BE2C (cell line): ENCODE results near the gene TBC1D5.
"Not testable (repeated sequence)": the region's sequence is repeated elsewhere in the genome, so short reads cannot be mapped to it uniquely, and the experiment has no call there.

ENCODE experiments used
- DNase-seq: peaks from one replicate; pipeline ENCODE4 v3.0.0-alpha.2; 2020
- H3K27me3 ChIP-seq: fragments of 250-450 bp; sonication (Bioruptor Pico); 2 replicates; pipeline ENCODE4 v1.5.1; 2020; ENCODE audit warnings: mild to moderate bottlenecking
- H3K36me3 ChIP-seq: fragments of 250-450 bp; sonication (Bioruptor Pico); 2 replicates; pipeline ENCODE4 v1.5.1; 2020; ENCODE audit warnings: mild to moderate bottlenecking
- H3K4me1 ChIP-seq: fragments of 250-450 bp; sonication (Bioruptor Pico); 2 replicates; pipeline ENCODE4 v1.5.1; 2020
- H3K4me3 ChIP-seq: 2 replicates; pipeline ENCODE4 v1.5.1; 2011; ENCODE audit warnings: low read depth, low read length
- H3K9me3 ChIP-seq: fragments of 250-450 bp; sonication (Bioruptor Pico); 2 replicates; pipeline ENCODE4 v1.5.1; 2020
- TF ChIP-seq, protein P1 (sequence below): IDR thresholded peaks from 2 replicates; pipeline ENCODE4 v1.5.1; 2012; ENCODE audit warnings: mild to moderate bottlenecking, low read depth, low read length

Gene TBC1D5

DNA sequence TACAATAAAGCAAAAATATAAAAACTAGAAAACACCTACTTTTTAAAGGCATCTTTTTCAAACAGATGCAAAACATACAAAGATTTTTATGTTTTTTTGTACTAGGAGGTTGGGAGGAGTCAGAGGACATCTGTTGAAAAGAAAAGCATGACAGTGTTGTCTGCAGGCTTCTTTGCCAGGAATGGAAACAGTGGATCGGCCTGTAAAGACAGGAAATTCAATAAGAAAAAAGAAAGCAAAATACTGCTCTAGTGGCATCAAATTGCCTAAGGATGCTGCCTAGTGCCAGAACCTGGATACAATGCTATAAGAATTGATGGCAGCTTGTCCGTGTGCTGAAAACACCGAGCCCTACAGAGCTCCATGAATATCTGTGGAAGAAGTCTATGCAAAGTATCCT lies 69.9 kb downstream of the TBC1D5 start:
- TF ChIP-seq, protein P1, sequence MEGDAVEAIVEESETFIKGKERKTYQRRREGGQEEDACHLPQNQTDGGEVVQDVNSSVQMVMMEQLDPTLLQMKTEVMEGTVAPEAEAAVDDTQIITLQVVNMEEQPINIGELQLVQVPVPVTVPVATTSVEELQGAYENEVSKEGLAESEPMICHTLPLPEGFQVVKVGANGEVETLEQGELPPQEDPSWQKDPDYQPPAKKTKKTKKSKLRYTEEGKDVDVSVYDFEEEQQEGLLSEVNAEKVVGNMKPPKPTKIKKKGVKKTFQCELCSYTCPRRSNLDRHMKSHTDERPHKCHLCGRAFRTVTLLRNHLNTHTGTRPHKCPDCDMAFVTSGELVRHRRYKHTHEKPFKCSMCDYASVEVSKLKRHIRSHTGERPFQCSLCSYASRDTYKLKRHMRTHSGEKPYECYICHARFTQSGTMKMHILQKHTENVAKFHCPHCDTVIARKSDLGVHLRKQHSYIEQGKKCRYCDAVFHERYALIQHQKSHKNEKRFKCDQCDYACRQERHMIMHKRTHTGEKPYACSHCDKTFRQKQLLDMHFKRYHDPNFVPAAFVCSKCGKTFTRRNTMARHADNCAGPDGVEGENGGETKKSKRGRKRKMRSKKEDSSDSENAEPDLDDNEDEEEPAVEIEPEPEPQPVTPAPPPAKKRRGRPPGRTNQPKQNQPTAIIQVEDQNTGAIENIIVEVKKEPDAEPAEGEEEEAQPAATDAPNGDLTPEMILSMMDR, result no peak
- Histone ChIP-seq H3K4me3 (no peak overlapping the region), H3K4me1 (peaks cover 4% of the 10 kb centered on the region; the same call in 1 of the 2 replicates), H3K36me3 (no peaks in the 10 kb centered on the region), H3K27me3 (no peaks in the 10 kb centered on the region), H3K9me3 (no peaks in the 10 kb centered on the region)
- no peak for DNase-seq

DNA sequence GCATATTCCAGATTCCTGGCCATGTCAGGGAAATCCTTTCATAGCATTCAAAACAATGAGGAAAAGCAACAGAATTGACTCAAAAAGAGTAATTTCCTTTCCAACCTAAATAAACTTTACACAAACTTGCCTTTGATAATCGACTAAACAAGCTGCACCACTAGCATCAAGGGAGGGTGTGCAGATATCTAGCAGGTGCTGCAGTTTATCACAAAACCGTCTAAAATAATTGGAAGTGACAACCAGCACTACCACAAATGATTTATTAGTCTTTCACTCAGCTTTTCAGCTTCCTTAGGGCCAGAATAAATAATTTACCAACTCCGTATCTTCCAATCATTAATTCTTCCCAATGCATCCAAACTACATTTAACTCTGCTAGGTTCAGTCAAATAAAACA lies 71.7 kb downstream of the TBC1D5 start:
- H3K27me3 ChIP-seq, result no peaks in the 10 kb centered on the region
- DNase-seq, result peak; percentile 32
- H3K4me3 ChIP-seq, result no peak overlapping the region
- H3K4me1 ChIP-seq, result peaks cover 4% of the 10 kb centered on the region; the same call in 1 of the 2 replicates
- H3K9me3 ChIP-seq, result no peaks in the 10 kb centered on the region
- no peaks in the 10 kb centered on the region for H3K36me3 ChIP-seq
- TF ChIP-seq, protein P1, result no peak

DNA sequence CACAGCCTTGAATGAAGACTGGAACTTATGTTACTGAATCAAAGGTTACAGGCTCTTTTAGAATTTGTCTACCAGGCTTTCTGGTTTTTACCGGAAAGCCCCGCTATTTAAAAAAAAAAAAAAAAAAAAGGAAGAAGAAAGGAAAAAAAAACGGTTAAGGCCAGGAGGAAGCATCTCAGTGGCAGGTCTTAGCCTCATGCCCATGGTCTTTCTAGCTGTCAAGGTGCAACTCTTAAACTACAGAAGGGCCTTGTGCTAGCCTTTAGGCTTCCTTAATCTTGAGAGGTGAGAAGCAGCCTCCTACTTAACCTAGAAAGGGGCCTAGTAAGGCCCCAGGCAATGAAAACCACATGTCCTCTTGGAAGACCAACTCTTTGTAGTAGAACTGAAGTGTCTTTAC lies 77.5 kb downstream of the TBC1D5 start:
- TF ChIP-seq, protein P1, result no peak
- Histone ChIP-seq H3K9me3 (no peaks in the 10 kb centered on the region), H3K36me3 (no peaks in the 10 kb centered on the region), H3K27me3 (no peaks in the 10 kb centered on the region), H3K4me1 (no peaks in the 10 kb centered on the region), H3K4me3 (no peak overlapping the region)
- no peak for DNase-seq

DNA sequence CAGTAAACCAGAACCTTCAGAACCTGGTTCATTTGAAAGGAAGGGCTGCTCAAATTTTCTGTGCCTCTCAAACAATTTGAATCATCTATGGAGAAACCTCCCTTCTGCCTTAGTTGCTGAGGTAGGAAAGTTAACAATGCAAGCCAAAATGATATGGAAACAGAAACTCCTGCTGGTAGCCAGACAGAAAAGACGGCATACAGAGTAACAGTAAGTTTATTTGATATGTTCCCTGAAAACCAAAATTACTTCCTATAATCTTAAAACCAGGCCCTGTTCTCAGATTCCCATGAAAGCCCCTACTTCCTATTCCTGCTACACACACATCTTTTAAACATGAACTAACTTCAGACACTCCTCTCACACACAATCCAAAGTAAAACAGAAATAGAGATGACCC lies 86.2 kb downstream of the TBC1D5 start:
- TF ChIP-seq, protein P1, result no peak
- no peak for DNase-seq

DNA sequence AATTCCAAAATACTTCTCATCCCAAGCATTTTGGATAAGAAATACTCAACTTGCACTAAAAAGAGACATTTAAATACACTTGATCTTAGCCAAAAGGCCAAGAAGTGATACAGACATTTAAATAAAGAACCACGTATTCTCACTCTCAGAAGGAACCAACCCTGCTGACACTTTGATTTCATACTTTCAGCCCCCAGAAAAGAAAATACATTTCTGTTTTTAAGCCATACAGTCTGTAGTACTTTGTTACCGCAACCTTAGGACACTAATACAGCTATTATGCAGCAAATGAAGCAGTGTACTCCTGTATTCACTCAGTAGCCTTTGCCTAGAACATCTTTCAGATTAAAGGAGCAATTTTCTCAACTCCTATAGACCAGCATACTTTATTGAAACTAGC lies 86.7 kb downstream of the TBC1D5 start:
- no peaks in the 10 kb centered on the region for H3K4me1 ChIP-seq
- no peak for DNase-seq
- no peaks in the 10 kb centered on the region for H3K27me3 ChIP-seq
- no peaks in the 10 kb centered on the region for H3K9me3 ChIP-seq
- TF ChIP-seq, protein P1, result no peak
- no peaks in the 10 kb centered on the region for H3K36me3 ChIP-seq
- no peak overlapping the region for H3K4me3 ChIP-seq

More for the DNA sequence above, 86.2 kb downstream of the TBC1D5 start:
- Histone ChIP-seq H3K4me3 (no peak overlapping the region), H3K27me3 (no peaks in the 10 kb centered on the region), H3K36me3 (no peaks in the 10 kb centered on the region), H3K4me1 (no peaks in the 10 kb centered on the region), H3K9me3 (no peaks in the 10 kb centered on the region)

DNA sequence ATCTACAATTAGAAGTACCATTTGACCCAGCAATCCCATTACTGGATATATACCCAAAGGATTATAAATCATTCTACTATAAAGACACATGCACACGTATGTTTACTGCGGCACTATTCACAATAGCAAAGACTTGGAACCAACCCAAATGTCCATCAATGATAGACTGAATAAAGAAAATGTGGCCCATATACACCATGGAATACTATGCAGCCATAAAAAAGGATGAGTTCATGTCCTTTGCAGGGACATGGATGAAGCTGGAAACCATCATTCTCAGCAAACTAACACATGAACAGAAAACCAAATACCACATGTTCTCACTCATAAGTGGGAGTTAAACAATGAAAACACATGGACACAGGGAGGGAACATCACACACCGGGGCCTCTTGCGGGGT lies 92.7 kb downstream of the TBC1D5 start:
- not testable (repeated sequence) for H3K36me3 ChIP-seq, DNase-seq, H3K4me3 ChIP-seq, H3K27me3 ChIP-seq, H3K9me3 ChIP-seq, H3K4me1 ChIP-seq

DNA sequence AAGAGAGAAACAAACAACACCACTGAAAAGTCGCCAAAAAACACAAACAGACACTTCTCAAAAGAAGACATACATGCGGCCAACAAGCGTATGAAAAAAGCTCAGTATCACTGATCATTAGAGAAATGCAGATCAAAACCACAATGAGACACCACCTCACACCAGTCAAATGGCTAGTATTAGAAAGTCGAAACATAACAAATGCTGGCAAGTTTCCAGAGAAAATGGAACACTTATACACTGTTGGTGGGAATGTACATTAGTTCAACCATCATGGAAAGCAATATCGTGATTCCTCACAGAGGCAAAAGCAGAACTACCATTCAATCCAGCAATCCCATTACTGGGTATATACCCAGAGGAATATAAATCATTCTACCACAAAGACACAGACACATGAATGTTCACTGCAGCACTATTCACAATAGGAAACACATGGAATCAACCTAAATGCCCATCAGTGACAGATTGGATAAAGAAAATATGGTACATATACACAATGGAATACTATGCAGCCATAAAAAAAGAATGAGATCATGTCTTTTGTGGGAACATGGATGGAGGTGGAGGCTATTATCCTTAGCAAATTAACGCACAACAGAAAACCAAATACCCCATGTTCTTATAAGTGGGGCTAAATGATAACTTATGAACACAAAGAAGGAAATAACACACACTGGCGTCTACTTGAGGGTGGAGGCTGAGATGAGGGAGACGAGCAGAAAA lies 93.6 kb downstream of the TBC1D5 start:
- H3K9me3 ChIP-seq, H3K36me3 ChIP-seq, H3K27me3 ChIP-seq, H3K4me3 ChIP-seq, DNase-seq, H3K4me1 ChIP-seq: not testable (repeated sequence)
